SK-N-SH (cell line): Measurements from ENCODE around the gene PTEN. TPM values are rescaled to one million over a fixed set of nuclear protein-coding genes. Genes with fewer than 3 reads are reported as not detected.

ENCODE experiments used
- CTCF ChIA-PET: fragments of 300-600, 350-600 bp; formaldehyde crosslinking; extraction: SDS; loops from one replicate; lab custom pipeline; 2021; lab: Yijun Ruan, JAX
- POLR2A ChIA-PET: fragments of 350-600 bp; sonication (Branson Sonifier 250); formaldehyde crosslinking; extraction: SDS; loops from one replicate; lab custom pipeline; 2020; ENCODE audit warnings: antibody characterized with exemption, inconsistent platforms; lab: Yijun Ruan, JAX
- DNase-seq: peaks from one replicate; pipeline ENCODE4 v3.0.0; 2012
- H2AFZ ChIP-seq: fragments of 200-600 bp; sonication (generic); 2 replicates; pipeline ENCODE4 v1.8.1; 2016; ENCODE audit warnings: antibody characterized with exemption, mild to moderate bottlenecking, low read depth
- H3F3A ChIP-seq: fragments of 200-600 bp; sonication (generic); replicated peaks from 2 replicates; pipeline ENCODE3; 2016; ENCODE audit warnings: antibody characterized with exemption, mild to moderate bottlenecking; ENCODE audit not compliant: insufficient read depth
- H3K27ac ChIP-seq, 2 experiments: fragments of 200-500 bp in 1 of 2; fragments of 200-600 bp in 1 of 2; sonication (Bioruptor generic) in 1 of 2; sonication (generic), shearing (Covaris generic) in 1 of 2; 2 replicates each; pipeline versions ENCODE4 v1.5.1 to v1.6.1; 2014 to 2016; ENCODE audit warnings: low read depth in 2 of 2, inconsistent platforms in 1 of 2, low read length in 1 of 2, mild to moderate bottlenecking in 1 of 2, mixed read lengths in 1 of 2
- H3K27me3 ChIP-seq: fragments of 200-600 bp; sonication (generic), shearing (Covaris generic); 2 replicates; pipeline ENCODE4 v1.6.1; 2016; ENCODE audit warnings: mixed run types; ENCODE audit not compliant: insufficient read depth
- H3K36me3 ChIP-seq, 2 experiments: fragments of 200-500 bp in 1 of 2; fragments of 200-600 bp in 1 of 2; sonication (Bioruptor generic) in 1 of 2; sonication (generic) in 1 of 2; replicated peaks in 1 of 2; 2 replicates each; pipeline versions ENCODE3 to v1.5.1; 2014 to 2016; ENCODE audit warnings: low read length in 1 of 2, mild to moderate bottlenecking in 1 of 2; ENCODE audit not compliant: insufficient read depth in 2 of 2, control insufficient read depth in 1 of 2
- H3K4me1 ChIP-seq, 2 experiments: fragments of 200-500 bp in 1 of 2; fragments of 200-600 bp in 1 of 2; sonication (Bioruptor generic) in 1 of 2; sonication (generic), shearing (Covaris generic) in 1 of 2; 2 replicates each; pipeline versions ENCODE4 v1.5.1 to v1.6.1; 2014 to 2016; ENCODE audit warnings: low read depth in 1 of 2, low read length in 1 of 2, mixed run types in 1 of 2; ENCODE audit not compliant: insufficient read depth in 2 of 2, control insufficient read depth in 1 of 2
- H3K4me2 ChIP-seq: fragments of 200-600 bp; sonication (generic), shearing (Covaris generic); 2 replicates; pipeline ENCODE4 v1.6.1; 2017; ENCODE audit warnings: mixed run types
- H3K4me3 ChIP-seq, 2 experiments: fragments of 200-500 bp in 1 of 2; fragments of 200-600 bp in 1 of 2; sonication (Bioruptor generic) in 1 of 2; sonication (generic), shearing (Covaris generic) in 1 of 2; 2 replicates each; pipeline versions ENCODE4 v1.5.1 to v1.8.1; 2014 to 2016; ENCODE audit warnings: low read depth in 2 of 2, inconsistent platforms in 1 of 2, low read length in 1 of 2, mild to moderate bottlenecking in 1 of 2, mixed read lengths in 1 of 2, moderate library complexity in 1 of 2
- H3K79me2 ChIP-seq: fragments of 200-600 bp; sonication (generic); 2 replicates; pipeline ENCODE4 v1.8.1; 2017; ENCODE audit warnings: mild to moderate bottlenecking; ENCODE audit not compliant: insufficient read depth
- H3K9ac ChIP-seq: fragments of 200-600 bp; sonication (generic); 2 replicates; pipeline ENCODE4 v1.6.1; 2017; ENCODE audit warnings: mixed run types
- H3K9me2 ChIP-seq: fragments of 200-600 bp; sonication (generic); 2 replicates; pipeline ENCODE4 v1.6.1; 2017; ENCODE audit warnings: mixed run types
- H3K9me3 ChIP-seq: fragments of 200-600 bp; sonication (generic); 2 replicates; pipeline ENCODE4 v1.6.1; 2017; ENCODE audit warnings: mixed run types, mild to moderate bottlenecking, moderate library complexity
- H4K20me1 ChIP-seq: fragments of 200-600 bp; sonication (generic); 2 replicates; pipeline ENCODE4 v1.6.1; 2017; ENCODE audit warnings: mild to moderate bottlenecking, mixed run types; ENCODE audit not compliant: insufficient read depth
- ELF1 ChIP-seq: IDR thresholded peaks from 2 replicates; pipeline ENCODE4 v1.4.0; 2012
- EZH2phosphoT487 ChIP-seq: fragments of 200-600 bp; sonication (generic); IDR thresholded peaks from 2 replicates; pipeline ENCODE4 v1.6.1; 2017; ENCODE audit warnings: low read depth, mixed run types, mild to moderate bottlenecking, antibody characterized with exemption, moderate library complexity, borderline replicate concordance
- FOSL2 ChIP-seq: IDR thresholded peaks from 2 replicates; pipeline ENCODE4 v1.4.0; 2012; ENCODE audit warnings: low read depth, mild to moderate bottlenecking, moderate library complexity, borderline replicate concordance
- FOXJ3 ChIP-seq: sonication (generic); formaldehyde crosslinking; IDR thresholded peaks from 2 replicates; pipeline ENCODE4 v1.5.1; 2020; ENCODE audit warnings: mild to moderate bottlenecking, missing genetic modification reagents
- GABPA ChIP-seq: IDR thresholded peaks from 2 replicates; pipeline ENCODE4 v1.4.0; 2012; ENCODE audit warnings: low read depth, mild to moderate bottlenecking
- JUND ChIP-seq: IDR thresholded peaks from 2 replicates; pipeline ENCODE4 v1.4.0; 2012
- MXI1 ChIP-seq: IDR thresholded peaks from 2 replicates; pipeline ENCODE4 v1.6.1; 2012; ENCODE audit warnings: mild to moderate bottlenecking, low read depth, low read length, improper control_type of control experiment
- NFIC ChIP-seq: IDR thresholded peaks from 2 replicates; pipeline ENCODE4 v1.4.0; 2012; ENCODE audit warnings: borderline replicate concordance
- NRF1 ChIP-seq: IDR thresholded peaks from 2 replicates; pipeline ENCODE4 v1.6.1; 2012; ENCODE audit warnings: low read depth, mild to moderate bottlenecking, low read length
- POLR2AphosphoS5 ChIP-seq: IDR thresholded peaks from 2 replicates; pipeline ENCODE4 v1.6.1; 2012; ENCODE audit warnings: low read depth, low read length
- RCOR1 ChIP-seq: fragments of 150-350 bp; IDR thresholded peaks from 2 replicates; pipeline ENCODE4 v1.6.1; 2017; ENCODE audit warnings: antibody characterized with exemption, low read length
- RFX5 ChIP-seq: IDR thresholded peaks from 2 replicates; pipeline ENCODE4 v1.6.1; 2012; ENCODE audit warnings: mild to moderate bottlenecking, improper control_type of control experiment, low read length
- SMC3 ChIP-seq: IDR thresholded peaks from 2 replicates; pipeline ENCODE4 v1.6.1; 2012; ENCODE audit warnings: low read depth, low read length, improper control_type of control experiment
- TAF1 ChIP-seq: IDR thresholded peaks from 2 replicates; pipeline ENCODE4 v1.6.1; 2012; ENCODE audit warnings: low read depth, mild to moderate bottlenecking, low read length, moderate library complexity, borderline replicate concordance
- TCF12 ChIP-seq: IDR thresholded peaks from 2 replicates; pipeline ENCODE4 v1.4.0; 2012
- YY1 ChIP-seq: IDR thresholded peaks from 2 replicates; pipeline ENCODE4 v1.4.0; 2012; ENCODE audit warnings: low read depth, mild to moderate bottlenecking
- WGBS: methylation state at CpG from one replicate; pipeline ENCODE4 v1.1.6; 2017; ENCODE audit warnings: low lambda C conversion rate; 5-methylcytosine and 5-hydroxymethylcytosine counted together
- polyA plus RNA-seq, 3 experiments: library from polyadenylated mRNA; depleted of rRNA; stranded (reverse); fragments of >200 nt; gene quantifications; 2 replicates each; pipeline ENCODE4 v1.2.3, GENCODE V29; 2012
- TF ChIP-seq, protein P1 (sequence below): fragments of 150-350 bp; IDR thresholded peaks from 2 replicates; pipeline ENCODE4 v1.6.1; 2016; ENCODE audit warnings: mild to moderate bottlenecking, low read depth, low read length
- TF ChIP-seq, protein P2 (sequence below): IDR thresholded peaks from 2 replicates; pipeline ENCODE4 v1.4.0; 2012; ENCODE audit warnings: low read depth, borderline replicate concordance
- TF ChIP-seq, protein P3 (sequence below): IDR thresholded peaks from 2 replicates; pipeline ENCODE4; 2012

The PTEN gene
- polyA plus RNA-seq, 1 of the 3 experiments (the other 2 are of a cell fraction) = 12.8 TPM

DNA sequence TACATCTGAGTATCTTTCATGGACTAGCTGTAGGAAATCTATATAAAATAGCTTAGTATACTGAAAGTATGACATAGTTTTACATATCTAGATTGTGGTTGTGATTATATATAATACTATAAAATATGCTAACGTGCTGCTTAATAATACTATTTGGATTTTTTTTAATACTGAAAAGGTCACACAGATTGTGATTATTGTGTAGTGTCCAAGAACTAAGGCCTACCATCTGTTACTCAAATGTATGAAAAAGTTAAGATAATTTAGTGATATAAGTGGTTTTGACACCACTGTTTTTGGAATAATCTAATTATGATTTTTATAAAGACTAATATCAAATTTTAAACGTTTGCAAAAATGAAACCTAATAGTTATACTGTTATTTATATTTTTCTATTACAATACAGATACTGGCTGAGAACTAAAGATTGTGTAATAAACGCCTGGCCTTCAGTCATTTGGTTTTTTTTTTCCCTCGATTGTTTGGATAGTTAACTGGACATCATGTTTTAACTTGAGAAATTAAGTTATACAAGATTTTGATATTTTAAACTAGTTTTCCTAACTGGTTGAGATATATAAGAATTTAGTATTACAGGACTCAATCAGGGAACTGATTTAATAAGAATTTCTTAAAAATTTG is 12.6 kb downstream of the PTEN start:
- no peaks in the 10 kb centered on the region for H3K9me2 ChIP-seq
- H3F3A ChIP-seq = peaks cover 13% of the 10 kb centered on the region
- TF ChIP-seq, protein P1, sequence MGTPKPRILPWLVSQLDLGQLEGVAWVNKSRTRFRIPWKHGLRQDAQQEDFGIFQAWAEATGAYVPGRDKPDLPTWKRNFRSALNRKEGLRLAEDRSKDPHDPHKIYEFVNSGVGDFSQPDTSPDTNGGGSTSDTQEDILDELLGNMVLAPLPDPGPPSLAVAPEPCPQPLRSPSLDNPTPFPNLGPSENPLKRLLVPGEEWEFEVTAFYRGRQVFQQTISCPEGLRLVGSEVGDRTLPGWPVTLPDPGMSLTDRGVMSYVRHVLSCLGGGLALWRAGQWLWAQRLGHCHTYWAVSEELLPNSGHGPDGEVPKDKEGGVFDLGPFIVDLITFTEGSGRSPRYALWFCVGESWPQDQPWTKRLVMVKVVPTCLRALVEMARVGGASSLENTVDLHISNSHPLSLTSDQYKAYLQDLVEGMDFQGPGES = no peak
- no peak for TF ChIP-seq FOSL2
- TF ChIP-seq YY1 = no peak
- no peak for TF ChIP-seq RFX5
- TF ChIP-seq RCOR1 = no peak
- TF ChIP-seq POLR2AphosphoS5 = no peak
- TF ChIP-seq, protein P2, sequence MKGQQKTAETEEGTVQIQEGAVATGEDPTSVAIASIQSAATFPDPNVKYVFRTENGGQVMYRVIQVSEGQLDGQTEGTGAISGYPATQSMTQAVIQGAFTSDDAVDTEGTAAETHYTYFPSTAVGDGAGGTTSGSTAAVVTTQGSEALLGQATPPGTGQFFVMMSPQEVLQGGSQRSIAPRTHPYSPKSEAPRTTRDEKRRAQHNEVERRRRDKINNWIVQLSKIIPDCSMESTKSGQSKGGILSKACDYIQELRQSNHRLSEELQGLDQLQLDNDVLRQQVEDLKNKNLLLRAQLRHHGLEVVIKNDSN = no peak
- TF ChIP-seq, protein P3, sequence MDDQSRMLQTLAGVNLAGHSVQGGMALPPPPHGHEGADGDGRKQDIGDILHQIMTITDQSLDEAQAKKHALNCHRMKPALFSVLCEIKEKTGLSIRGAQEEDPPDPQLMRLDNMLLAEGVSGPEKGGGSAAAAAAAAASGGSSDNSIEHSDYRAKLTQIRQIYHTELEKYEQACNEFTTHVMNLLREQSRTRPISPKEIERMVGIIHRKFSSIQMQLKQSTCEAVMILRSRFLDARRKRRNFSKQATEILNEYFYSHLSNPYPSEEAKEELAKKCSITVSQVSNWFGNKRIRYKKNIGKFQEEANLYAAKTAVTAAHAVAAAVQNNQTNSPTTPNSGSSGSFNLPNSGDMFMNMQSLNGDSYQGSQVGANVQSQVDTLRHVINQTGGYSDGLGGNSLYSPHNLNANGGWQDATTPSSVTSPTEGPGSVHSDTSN = no peak
- no peak for TF ChIP-seq TAF1
- ChIA-PET CTCF (no interaction called here), POLR2A (interaction anchor here (0.7 kb wide), 1 partner anchor 13 kb away, joined by 3 read pairs; no protein-coding TSS in a partner anchor)
- peak overlapping the region; percentile 12; the same call in 1 of the 2 replicates for H3K4me2 ChIP-seq
- H3K4me3 ChIP-seq = no peak overlapping the region
- 32% methylated on average over 4 of the region's 4 CpGs for WGBS
- no peak overlapping the region for H2AFZ ChIP-seq
- peaks cover 13 to 25% of the 10 kb centered on the region in 2 experiments; a peak in 3 of 4 replicates for H3K4me1 ChIP-seq
- H3K9me3 ChIP-seq = no peaks in the 10 kb centered on the region
- peaks cover 58% of the 10 kb centered on the region for H4K20me1 ChIP-seq
- 0 out of 2 replicates have a peak overlapping the region, but pooled peaks have one; percentile 5 for H3K9ac ChIP-seq
- H3K36me3 ChIP-seq = peaks cover 15 to 55% of the 10 kb centered on the region in 2 experiments
- peaks cover 100% of the 10 kb centered on the region for H3K79me2 ChIP-seq
- peak overlapping the region in 1 of 2 experiments; percentile 28; a peak in 2 of 4 replicates for H3K27ac ChIP-seq
- no peaks in the 10 kb centered on the region for H3K27me3 ChIP-seq
- no peak for DNase-seq

GRCh38 chr10:87878664-87879459 is 15.4 kb downstream of the PTEN start:
- peak overlapping the region in 1 of 2 experiments; percentile 19; a peak in 1 of 4 replicates for H3K27ac ChIP-seq
- ChIA-PET CTCF (interaction anchor here (1.1 to 1.4 kb wide), 3 partner anchors 8 to 674 kb away, joined by 3 to 5 read pairs (median 3); no protein-coding TSS in a partner anchor), POLR2A (interaction anchor here (0.7 kb wide), 1 partner anchor 25 kb away, joined by 3 read pairs; no protein-coding TSS in a partner anchor)
- H3K4me3 ChIP-seq = no peak overlapping the region
- H4K20me1 ChIP-seq = peaks cover 63% of the 10 kb centered on the region
- peaks cover 20 to 62% of the 10 kb centered on the region in 2 experiments for H3K36me3 ChIP-seq
- H2AFZ ChIP-seq = no peak overlapping the region
- no peaks in the 10 kb centered on the region for H3K27me3 ChIP-seq
- peaks cover 16% of the 10 kb centered on the region for H3F3A ChIP-seq
- H3K9me3 ChIP-seq = no peaks in the 10 kb centered on the region; the same call in 1 of the 2 replicates
- no peak overlapping the region for H3K9ac ChIP-seq
- no peak for DNase-seq
- H3K9me2 ChIP-seq = no peaks in the 10 kb centered on the region
- peaks cover 100% of the 10 kb centered on the region for H3K79me2 ChIP-seq
- no peak overlapping the region for H3K4me2 ChIP-seq
- WGBS = 90% methylated on average over 9 of the region's 9 CpGs
- H3K4me1 ChIP-seq = peaks cover 9 to 25% of the 10 kb centered on the region in 2 experiments; a peak in 2 of 4 replicates
- TF ChIP-seq, protein P1 = no peak
- no peak for TF ChIP-seq SMC3
- no peak for TF ChIP-seq FOSL2
- TF ChIP-seq MXI1 = no peak
- TF ChIP-seq JUND = no peak
- TF ChIP-seq TCF12 = no peak
- TF ChIP-seq ELF1 = no peak
- no peak for TF ChIP-seq GABPA
- no peak for TF ChIP-seq EZH2phosphoT487
- TF ChIP-seq, protein P2 = no peak
- no peak for TF ChIP-seq NRF1
- TF ChIP-seq FOXJ3 (CRISPR knock-in tag) = no peak
- TF ChIP-seq NFIC = no peak
